ENCODE measurements around the gene DNER.

The DNER gene

DNA sequence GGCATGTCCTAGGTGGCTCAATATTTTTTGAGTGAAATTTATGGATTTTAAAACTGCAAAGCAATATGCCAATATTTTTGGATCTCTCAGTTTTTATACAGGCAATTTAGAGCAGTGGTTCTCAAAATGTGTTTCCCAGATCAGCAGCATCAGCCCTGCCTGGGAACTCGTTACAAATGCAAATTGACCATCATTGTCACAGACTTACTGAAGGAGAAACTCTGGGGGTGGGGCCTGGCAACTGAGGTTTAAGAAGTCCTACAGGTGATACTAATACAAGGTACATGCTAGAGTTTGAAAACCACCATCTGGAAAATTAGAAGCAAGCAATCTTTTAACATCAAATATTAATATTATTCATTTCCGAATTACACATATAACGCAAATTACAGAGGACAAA, 227.7 kb downstream of the DNER start:
- no peak for DNase-seq

DNA sequence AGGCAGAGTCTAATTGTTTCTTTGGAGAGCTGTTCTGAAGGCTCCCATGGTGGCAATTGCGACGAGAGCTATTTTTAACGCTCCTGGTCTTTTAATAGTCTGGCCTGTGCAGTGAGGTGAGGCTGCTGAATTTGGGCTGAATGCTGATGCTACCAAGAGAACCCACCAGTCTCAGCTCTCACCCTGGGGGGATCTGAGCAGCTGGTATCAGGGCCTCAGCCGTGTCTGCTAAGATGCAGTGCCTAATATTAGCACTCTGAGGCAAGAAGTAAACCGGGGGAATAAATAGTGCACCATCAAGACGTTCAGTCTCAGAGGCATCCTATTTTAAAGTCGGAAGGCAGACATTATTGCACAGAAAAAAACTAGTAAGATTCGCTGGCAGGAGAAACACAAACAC, 228.5 kb downstream of the DNER start:
- no peak for DNase-seq

DNA sequence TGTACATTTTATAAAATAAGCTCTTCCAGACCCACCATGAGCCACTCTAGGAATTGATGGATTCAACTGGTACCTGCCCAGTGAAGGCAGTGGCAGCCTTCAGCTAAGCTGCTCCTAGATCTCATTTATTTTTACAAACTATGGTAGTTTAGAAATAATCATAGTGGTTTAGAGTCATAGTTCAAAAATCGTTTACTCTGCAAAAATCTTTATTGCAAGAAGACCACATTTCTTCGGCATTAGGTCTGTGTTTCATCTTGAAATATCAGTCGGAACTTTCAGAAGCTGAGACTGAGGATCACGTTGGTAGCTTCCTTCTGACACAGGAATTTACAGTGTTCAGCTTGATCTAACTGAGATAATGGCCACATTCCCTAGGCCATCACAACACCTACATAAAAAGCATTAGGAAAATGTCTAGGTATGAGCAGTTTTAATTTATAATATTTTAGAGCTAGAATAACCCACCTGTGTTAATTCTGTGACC, 237.0 kb downstream of the DNER start:
- DNase-seq: no peak

DNA sequence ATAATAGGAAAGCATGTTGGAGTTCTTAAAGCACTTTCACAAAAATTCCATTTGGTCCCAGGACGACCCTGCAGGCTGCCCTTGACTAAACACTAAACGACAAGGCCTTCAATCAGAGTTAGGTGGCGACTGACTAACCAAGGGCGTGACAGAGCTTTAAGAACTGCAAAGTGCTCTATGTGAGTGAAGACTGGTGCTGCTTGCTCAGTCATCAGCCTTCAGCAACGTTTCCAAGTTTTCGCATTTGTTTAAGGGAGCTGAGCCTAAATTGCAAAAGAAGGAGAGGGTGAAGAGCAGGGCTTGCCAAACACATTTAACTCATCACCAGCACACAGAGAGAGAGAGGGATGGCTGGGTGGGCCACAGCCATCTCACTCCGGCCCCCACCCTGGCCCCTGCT, 238.6 kb downstream of the DNER start:
- DNase-seq: no peak

DNA sequence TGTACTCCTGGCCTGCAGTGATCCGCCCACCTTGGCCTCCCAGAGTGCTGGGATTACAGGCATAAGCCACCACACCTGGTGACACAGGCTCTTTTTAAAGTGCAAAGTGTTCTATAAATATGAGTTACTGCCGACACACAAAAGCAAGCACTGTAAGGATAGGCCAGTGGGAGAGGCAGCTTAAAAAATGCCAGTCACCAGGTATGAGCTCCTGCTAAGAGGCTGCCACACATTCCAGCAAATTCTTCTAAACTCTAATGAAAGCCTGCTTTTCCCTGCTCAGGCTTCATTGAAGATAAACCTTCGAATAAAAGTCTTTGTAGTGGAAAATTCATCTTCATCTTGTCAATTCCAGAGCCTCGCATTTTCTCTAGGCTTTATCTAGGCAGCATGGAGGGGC, 240.2 kb downstream of the DNER start:
- no peak for DNase-seq

DNA sequence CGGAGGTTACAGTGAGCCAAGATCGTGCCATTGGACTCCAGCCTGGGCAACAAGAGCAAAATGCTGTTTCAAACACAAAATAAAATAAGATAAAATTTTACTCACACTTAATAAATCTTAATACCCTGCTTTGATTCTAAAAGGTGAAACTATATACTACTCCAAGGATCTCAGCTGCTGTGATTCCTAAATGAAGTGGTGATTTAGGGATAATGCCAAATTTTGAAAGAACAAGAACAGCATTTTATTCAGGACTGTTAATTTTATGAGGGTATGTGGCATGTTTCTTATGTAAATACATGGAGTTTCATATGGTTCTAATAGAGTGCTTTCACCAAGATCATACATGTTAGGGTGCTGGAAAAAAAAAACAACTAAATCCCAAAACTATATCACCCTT, 243.6 kb downstream of the DNER start:
- no peak for DNase-seq

DNA sequence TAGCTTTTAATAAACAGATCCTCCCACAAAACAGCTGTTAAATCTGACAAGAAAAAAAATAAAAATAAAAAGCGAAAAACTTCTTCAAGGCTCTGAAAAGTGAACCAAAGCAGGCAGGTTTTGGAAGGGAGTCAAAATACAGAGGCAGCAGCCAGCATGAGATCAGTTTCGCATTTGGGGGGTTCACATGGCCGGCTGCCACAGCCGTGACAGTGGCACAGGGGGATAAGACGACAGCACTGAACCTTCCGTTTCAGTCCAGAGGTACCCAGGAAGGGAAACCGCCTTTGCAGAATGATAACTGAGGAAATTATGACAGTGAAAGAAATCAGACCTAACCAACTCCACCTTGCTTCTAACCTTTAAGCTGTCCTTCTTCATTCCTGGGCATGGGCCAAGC, 246.6 kb downstream of the DNER start:
- no peak for DNase-seq

DNA sequence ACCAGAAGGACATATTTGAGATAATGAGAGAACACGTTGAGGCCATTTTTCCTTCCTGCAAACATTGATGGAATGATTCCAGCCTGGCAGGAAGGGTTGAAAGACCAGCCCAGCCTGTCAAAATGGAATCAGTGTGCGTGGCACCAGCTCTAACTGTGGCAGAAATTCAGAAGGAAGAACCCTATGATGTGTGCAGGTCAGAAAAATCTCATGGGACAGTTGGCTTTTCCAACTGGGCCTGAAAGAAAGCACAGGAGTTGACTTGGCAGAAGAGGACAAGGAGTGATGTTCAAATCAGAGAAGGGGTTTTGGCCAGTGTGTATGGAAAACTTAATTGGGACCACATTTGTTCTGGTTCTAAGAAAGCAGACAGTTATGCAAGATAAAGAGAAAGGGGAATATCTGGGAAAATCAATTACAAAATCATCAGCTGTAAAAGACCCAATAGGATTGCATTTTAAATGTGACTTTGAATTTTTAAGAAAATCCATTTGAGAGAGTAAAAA, 250.5 kb downstream of the DNER start:
- DNase-seq: no peak

DNA sequence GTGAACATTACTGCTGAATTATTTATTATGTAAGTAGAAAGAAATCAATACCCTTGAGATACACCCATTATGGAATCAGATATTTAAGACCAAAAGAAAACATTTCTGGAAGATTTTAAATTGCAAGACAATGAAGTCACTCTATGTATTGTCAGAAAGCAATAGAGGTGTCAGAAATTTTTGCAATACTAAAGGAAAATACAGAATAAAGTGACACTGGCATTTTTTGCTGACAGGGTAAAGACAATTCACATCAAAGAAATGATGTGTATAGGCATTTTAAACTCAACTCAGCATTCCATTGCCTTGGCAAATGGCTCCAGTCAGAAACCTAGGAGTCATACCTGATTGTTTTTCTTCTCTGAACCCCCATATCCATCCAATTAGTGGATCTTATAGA, 252.2 kb downstream of the DNER start:
- no peak for DNase-seq

DNA sequence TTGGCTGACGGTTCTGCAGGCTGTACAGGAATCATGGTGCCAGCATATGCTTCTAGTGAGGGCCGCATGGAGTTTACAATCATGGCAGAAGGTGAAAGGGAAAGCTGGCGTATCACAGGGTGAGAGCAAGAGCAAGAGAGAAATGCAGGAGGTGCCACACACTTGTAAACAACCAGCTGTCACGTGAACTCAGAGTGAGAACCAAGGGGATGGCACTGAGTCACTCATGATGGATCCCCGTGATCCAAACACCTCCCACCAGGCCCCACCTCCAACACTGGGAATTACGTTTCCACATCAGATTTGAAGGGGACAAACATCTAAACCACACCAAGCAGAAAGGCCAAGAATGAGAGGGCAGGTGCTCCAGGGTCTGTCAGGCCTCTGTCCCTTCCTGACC, 258.3 kb downstream of the DNER start:
- no peak for DNase-seq

DNA sequence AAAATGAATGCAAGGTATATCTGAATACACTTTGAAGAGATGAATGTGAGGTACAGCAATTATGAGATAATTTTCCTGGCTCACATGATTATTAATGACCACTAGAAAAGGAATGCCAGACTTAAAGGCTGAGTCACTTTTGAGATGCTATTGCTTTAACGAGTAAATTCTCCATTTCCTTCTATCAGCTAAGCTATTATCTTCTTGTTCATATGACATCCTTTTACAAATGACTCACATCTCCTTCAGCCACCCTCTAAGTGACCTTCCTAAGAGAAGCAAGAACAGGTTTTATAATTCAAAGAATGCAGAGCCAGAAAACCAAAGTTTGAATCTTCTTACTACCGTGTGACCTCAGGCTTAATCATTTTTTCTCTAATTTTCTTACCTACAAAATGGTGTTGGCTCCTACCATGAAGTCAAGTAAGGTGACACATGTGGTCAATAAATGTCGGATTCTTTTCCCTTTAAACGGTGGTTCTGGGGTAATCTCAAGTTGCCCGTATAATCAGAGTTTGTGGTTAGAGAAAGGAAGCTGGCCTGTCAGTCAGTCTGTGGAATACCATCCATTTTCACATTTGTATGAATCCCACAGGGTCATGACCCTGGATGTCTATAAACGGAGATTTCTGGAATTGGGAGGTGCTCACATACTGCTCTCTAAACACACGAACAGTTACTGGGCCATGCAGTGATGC, 259.3 kb downstream of the DNER start:
- DNase-seq: no peak

DNA sequence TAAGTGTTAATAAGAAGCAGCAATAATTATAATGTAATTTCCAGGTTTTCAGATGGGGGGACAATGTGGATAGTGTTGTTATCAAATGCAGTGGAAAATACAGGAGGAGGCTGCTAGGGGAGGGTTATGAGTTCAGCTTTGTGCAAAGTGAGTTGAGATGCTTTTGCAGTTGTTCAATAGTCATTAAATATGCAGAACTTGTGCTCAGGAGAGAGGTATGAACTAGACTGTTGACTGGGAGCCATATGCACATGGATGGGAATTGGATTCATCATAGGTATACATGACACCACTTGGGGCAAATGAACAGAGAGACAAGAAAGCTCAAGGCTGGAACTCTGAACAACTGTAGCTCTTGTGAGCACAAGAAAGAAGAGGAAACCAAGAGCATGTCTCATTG, 261.1 kb downstream of the DNER start:
- no peak for DNase-seq

DNA sequence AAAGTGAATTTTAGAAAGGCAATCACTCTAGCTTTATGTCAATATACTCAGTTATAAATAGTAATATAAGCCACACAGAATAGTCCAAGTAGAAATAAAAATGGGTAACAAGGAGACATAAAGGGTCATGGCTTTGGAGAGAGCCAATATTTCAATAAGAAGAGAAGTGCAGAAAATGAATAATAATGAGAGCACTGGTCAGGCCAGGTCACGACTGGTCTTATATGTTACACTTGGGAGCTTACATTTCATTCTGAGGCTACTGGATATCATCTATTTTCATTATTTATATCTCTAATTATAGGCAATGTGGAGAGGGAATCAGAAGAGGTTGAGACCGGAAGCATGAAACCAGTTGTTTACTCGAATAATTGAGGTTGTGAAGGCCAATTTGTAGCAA, 262.5 kb downstream of the DNER start:
- no peak for DNase-seq

DNA sequence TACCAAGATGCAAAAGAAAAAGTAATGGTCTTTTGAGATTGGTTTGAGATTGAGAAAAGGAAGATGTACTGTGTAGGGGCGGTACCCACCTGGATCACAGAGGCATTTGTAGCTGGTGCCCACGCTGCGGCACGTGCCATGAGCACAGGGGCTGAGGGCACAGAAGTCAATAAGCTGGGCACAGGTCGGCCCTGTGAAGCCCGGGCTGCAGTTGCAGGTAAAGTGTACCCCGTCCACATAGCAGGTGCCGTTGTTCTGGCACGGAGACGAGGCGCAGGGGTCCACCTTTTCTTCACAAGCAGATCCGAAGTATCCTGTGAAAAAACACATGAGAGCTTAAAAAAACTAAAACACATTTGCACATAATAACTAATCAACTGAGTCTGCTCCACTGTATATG, 267.1 kb downstream of the DNER start:
- no peak for DNase-seq

DNA sequence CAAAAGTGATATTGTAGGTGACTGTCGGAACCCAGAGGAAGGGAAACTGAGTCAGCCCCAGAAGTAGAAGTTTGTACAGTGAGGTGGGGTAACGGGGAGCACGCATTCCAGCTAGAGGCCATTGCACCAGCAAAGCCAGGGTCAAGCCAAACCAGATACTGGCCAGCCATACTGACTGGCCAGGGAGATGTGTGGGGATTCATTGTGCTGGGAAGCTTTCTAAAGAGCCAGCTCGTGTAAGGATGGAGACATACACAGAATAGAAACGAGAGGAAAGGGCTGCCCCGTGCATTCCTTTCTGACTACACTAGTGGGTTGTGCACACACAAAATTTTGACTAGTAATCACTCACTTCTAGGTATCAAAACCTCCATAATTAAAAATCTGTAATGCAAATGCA, 268.0 kb downstream of the DNER start:
- no peak for DNase-seq

DNA sequence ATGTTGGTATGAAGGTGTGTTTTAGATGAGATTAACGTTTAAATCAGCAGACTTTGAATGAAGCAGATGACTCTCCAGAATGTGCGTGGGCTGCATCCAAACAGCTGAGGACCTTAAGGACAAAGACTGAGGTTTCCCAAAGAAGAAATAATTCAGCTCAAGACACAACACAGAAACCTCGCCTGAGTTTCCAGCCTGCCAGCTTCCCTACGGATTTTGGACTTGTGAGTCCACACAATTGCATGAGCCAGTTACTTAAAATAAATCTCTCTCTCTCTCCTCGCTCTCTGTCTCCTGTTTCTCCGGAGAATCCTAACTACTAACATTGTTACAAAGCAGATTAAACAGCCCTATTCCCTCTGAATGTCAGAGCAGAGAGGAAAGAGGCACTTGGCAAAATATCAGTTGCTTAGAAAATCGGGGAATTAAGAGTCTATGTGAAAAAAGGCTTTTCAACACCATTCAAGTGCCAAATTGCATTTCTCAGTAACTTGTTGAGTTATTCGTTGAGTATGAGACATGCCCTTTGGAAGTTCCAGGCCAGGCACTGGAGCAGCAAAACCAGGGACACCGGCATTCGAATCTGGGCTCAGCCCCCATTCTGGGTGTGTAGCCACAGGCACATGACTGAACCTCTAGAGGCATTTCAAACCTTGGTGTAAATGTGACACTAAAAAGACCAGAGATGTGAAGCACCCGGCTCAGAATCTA, 268.7 kb downstream of the DNER start:
- DNase-seq: no peak

DNA sequence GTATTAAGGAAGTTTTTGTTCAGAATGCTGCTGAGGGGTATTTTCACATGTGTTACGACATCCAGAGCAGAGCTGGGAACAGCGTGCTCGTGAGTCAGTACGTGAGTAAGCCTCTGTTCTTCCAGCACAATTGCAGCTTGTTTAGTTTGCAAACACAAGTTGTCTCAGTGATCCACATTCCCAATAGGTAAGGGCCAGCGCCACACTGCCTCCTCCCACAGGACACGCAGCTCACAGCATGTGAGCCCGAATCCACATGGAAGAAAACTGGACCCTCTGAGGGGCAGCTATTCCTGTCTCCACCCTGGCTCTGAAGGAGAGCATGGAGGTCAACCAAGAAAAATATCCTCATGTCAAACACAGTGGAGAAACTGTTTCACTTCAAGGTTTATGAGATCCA, 269.3 kb downstream of the DNER start:
- no peak for DNase-seq

DNA sequence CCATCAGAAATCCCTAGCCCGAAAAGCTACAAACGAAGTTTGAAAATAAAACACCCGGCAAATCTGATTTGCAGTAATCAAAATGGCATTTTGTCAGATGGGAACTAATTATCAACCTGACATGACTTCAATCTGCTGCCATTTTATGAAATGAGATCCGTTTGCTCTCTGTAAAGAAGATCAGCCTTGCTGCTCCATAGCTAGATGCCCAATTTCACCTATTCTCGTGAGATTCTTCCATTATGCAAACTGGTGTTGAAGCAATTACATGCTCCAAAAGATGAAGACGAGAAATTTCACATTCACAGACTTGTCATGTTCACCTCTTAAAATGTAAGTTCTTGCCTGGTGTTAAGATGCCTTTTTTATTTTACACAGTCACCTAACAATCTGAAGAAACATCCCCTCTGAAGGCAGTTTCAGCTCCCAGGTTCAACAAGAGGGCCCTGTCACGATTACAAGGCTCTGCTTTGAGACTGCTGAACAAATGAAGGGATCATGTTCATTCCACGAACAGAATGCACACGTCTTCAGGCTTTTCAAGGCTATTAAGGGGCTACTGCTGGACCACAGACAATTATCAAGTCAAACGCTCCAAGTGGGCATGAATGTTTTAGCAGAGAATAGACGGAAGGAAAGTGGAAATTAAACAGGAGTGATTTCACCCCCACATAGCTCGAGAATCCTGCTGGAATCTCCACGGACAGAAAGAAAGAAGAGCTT, 270.6 kb downstream of the DNER start:
- DNase-seq: no peak

DNA sequence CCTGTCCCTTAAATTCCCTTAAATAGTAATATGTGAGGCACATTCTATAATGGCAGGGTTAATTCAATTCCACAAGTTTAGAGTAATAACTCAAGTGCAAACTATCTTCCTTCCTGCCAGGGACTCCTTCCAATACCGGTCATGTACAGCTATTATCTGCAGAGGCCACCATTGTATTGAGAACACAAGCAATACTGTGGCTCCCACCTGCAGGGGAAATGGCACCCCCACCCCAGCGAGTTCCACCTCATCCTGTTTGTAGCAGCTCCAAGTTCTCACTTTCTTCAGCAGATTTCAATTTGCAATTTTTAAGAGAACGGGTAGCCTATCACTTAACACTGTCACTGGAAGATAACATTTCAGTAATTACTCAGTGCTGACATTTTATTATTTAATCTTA, 271.2 kb downstream of the DNER start:
- DNase-seq: no peak

DNA sequence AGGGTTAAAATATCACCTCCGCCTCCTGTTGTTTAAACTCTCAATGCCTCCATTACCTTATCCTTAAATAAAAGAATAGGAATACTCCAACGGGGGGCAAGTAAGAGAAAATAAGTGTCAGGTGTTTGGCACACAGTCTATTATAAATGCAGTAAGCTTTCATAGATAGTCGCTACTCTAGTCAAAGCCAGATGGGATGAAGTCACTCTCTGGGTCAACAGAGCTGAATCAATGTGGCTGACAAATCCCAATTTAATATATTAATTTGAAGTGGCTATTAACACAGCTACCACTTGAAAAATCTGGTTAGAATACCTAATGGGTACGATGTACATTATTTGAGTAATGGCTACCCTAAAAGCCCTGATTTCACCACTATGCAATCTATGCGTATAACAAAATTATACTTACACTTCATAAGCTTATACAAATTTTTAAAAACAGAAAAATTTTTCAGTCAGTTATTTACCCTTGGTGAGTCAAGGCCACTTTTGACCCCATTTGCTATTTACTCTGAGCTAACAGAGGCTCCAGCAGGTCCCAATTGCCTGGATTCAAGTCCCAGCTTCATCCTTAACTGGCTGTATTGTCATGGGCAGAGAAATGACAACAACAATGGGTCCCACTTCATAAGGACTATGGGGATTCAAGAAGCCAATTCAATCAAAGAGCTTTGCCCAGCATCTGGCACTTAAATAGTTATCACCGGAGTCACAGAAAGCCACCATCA, 275.8 kb downstream of the DNER start:
- no peak for DNase-seq

DNA sequence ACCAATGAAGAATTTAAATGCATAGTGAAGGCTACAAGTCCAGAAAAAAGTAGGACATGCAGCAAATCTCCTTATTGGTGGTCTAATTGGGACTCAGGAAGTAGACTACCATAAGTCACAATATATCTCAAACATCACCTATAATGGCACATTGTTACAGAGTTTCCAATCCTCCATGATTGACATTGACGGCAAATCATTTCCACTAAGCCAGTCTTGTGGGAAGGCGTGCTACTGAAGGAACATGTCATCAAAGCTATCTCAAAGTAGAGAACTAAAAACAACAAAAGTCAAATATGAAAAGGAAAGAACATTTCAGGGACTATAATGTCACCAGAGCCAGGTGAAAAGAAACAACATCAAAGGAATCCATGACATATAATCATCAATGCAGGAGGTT, 276.9 kb downstream of the DNER start:
- DNase-seq: no peak

DNA sequence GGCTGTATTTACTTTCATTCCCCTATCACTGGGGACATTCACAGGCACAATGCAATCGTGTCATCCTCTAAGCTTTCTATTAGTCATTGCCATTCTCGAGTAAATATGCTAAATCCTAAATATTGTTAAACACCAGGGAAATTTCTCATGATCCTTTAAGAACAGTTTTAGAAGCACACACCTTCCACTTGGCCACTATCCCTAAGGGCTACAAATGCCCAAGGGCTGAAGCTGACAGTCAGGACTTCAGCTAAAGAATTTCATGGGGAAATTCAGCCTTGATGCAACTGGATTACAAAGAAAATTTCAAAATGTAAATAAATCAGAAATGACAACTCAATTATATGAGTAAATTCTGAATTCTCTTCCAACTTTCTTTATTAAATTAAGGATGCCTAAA, 280.2 kb downstream of the DNER start:
- DNase-seq: no peak

DNA sequence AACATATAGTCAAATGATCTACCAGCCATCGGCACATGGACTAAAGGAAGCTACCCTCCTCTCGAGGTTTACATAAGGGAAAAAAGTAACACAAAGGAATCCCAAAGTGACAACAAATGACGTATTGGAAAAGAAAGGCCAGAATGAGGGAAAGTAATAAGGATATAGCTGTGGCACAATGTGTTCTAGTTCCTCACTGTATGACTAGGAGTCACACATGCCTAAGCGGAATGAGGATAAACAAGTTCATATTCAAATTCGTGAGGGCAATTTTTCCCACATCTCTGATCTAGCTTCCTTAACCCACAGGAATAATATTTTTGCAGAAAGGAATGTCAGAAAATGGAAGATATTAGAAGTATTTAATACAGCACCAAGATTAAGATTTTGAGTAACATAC, 281.0 kb downstream of the DNER start:
- DNase-seq: no peak

Measured in NK-92 treated with Interleukin-12 subunit alpha and Interleukin-12 subunit beta, amount 100 ng/mL, for 24 hours (cell line).